Eye (tissue), 1 donor: Measurements from ENCODE around the gene ECT2L.
A peak's percentile ranks its signal among the peaks of the same experiment; 100 is the strongest.

Experiments
- DNase-seq: peaks from one replicate; pipeline ENCODE4 v3.0.0-alpha.2; 2015

The ECT2L gene

DNA sequence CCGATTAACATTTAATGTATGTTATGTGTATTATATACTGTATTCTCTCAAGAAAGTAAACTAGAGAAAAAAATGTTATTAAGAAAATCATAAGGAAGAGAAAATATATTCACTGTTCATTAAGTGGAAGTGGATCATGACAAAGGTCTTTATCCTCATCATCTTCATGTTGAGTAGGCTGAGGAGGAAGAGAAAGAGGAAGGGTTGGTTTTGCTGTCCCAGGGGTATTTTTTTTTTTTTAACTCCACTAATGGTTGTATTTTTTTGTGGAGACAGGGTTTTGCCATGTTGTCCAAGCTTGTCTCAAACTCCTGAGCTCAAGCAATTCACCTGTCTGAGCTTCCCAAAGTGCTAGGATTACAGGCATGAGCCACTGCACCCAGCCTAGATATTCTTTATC lies 11.0 kb downstream of the ECT2L start:
- DNase-seq = no peak

DNA sequence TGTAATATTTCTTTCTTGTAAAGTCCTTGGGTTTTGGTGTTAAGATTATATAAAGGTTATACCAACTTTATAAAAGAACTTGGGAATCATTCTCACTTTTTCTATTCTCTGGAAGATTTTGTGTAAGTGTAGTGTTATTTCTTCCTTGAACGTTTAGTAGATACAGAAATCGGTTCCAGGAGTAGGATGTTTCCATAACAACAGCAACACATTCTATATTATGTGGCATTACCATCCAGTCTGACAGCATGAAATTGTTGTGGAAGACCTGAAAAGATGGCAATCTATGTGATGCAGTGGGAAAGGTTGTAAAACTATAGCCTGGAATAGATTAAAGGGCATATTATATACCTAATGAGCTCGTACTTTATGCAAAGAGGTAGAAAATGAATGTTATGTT lies 13.8 kb downstream of the ECT2L start:
- DNase-seq = no peak

DNA sequence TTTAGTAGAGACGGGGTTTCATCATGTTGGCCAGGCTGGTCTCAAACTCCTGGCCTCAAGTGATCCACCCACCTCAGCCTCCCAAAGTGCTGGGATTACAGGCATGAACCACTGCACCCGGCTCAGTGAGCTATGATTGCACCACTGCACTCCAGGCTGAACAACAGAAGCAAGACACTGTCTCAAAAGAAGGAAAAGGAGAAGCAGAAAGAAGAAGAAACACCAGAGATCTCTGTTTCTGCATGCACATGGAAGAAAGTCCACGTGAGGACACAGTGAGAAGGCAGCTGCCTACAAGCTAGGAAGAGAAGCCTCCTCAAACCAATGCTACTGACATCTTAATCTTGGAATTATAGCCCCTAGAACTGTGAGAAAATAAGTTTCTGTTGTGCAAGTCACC lies 16.0 kb downstream of the ECT2L start:
- DNase-seq = no peak

DNA sequence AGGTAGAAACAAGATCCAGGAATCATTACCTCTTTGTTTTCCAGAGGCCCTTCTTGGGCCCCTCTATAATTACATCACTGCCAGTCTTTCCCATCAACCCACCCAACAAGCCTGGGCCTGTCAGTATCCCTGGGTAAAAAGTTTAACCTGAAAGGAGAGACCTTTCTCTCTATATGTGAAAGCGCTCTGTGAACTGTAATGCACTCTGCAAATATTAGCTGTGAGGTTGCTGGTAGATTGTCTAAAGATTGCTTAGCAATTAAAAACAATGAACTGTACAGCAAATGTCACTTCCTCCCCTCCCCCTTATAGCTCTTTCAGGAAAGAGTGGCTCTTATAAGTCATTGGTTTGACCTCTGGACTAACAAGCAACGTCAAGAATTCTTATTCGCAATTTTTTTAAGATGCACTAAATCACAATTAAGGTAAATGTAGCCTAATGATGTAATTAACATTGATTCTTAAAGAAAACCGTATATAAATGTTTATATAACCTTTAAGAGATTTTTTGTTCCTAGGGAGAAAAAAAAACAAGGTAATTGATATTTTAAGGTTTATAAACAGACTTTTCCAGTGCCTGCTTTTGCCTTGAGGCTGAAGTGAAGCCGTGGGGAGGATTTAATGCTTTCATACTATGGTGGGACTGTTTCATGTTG lies 18.4 kb downstream of the ECT2L start:
- no peak for DNase-seq

DNA sequence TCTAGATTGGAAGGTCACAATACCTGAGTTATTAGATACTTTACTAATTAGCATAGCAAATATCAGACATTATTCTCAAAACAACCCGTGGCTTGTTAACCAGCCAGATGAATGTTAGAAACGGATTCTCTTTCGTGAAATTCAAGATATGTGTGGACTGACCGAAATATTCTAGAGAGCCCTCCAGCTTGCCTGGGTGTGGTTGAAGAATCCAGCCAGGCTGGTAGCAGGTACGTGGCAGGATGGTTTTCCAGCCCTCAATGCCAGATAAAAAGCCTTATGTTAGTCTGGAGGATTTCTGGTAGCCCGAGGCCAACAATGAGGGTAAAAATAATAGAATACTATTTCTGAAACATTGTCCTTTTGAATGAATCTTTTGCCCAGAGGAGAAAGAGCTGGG lies 19.3 kb downstream of the ECT2L start:
- no peak for DNase-seq

DNA sequence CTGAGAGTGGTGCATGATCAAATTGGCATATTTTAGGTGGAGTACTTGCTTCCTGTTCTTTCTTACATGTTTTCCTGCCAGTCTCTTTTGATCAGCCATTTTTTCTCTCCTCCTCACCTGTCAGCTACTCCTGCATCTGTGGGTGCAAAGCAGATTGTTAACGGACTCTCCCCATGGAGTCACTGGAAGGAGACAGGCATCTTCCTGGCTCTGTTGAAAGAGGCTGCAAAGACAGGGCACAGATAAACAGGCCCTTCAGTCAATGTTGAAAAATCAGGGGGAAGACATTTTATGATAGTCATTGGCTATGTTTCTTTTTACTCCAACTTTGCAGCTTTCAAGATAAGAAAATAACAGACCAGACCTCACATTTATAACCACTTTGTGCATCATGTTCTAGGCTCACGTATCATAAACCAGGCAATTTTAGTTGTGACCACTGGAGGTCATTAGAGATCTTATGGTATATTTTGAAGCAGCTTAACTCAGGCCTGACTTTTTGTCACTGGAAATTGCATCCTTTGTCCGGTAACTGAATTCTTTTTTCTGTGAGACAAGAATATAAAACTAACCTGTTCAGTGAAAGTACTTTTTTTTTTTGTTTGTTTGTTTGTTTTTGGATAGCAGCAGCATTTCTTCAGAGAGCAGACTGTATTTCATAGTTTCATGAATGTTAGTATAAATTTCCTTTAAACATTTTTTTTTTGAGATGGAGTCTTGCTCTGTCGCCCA lies 20.1 kb downstream of the ECT2L start:
- peak; percentile 77 for DNase-seq

DNA sequence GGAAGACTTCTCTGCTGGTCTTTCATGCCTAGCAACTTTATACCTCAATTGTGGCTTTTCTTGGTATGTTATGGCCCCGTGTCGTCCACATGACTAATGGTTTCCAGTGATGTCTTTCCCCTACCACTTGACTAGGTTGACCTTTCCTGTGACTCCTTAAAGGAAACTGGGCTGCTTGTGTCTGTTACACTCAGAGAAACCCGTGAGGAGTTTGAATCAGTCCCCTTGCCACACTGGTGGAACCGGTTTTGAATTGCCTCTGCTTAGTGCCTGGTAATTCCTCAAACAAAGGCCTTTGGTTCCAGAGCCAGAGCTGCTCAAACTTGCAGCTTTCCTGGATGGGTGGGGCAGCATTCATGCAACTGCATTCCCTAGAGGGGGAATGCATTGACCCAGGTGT lies 21.9 kb downstream of the ECT2L start:
- DNase-seq = peak; percentile 62

DNA sequence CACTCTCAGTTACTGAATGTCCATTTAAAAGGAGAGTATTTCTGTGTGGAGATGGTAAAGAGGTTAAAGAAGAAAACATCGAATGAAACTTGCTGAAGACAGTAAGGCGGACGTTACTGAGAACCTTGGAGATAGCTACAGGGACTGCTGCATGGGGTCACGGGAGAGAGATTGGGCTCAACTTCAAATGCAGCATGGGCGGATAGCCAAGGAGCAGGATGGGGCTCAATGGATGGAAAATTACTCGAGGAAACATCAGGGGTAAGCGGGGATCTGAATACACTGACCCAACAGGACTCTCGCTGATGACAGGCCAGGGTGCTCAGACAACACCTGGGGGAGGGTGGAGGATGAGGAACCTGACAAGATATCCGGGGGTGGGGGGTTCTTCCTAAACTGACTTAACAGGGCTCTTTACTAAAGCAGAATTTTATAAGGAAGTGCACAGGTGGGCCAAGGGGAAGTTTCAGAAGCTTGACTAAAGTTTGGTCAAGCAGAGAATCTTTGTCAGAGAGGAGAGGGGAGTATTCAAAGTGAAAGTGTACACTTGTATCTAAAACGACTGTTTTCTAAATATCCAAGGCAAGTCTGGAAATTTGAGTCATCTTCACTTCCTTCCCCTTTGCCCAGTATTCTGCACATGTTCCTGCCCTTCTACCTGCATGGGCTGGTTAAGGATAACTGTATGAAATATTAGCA lies 22.8 kb downstream of the ECT2L start:
- no peak for DNase-seq

DNA sequence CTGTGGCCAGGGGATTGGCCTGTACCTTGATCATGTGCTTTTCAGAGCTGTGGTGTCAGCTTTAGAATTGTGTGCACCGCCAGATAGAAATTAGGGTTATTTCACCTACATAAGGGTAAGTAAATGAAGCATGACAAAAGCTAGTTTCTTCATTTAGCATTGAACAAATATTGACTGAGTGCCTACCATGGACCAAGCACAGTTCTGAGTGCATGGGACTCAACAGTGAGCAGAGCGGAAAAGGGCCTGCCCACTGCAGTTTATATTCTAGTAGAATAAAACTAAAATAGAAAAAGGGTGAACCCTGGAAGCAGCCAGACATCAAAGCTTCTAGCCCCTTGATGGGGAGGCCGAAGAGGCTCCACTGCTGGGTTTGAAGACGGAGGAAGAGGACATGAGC lies 25.6 kb downstream of the ECT2L start:
- no peak for DNase-seq

DNA sequence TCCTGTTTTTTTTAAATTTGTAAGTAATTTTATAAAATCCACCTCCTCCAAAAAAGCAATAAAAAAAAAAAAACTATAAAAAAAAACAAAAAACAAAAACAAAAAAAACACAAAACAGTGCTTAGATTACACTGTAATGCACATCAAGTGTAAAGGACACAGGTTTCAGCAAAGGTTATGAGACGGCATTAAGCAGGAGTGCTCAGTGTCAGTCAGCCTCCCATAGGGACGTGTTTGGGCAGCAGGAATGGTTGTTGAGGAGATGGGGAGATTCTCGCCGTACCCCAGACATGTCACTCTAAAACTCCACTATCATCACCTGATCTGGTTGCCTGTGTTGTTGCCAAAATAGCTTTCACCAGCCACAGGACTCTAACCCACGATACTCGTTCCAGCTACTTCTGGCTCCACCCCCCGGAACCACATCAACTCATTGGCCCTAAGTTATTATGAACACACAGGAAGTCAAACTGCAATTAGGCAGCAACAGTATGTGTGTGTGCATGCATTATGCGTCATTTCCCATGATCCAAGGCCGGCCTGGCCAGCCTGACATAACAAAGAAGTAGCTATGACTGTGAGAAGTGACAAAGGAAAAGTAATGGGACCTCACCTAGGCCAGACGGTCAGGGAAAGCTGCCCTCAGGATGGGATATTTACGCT lies 28.7 kb downstream of the ECT2L start:
- no peak for DNase-seq

DNA sequence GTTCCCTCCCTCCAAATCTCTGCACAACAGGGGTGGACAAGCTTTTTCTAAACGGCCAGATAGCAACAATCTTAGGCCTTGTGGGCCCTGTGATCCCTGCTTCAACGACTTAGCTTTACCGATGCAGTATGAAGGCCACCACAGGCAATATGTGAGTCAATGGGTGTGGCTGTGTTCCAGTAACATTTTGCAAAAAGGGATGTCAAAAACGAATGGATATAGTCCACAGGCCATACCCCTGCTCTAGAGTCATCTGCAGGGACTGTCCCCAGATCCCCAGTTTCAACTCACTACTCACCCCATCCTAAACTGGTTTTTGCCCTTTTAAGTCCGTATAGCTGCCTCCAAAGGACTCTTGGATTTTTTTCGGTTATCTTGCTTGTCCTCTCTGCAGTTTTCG lies 34.4 kb downstream of the ECT2L start:
- DNase-seq = no peak

DNA sequence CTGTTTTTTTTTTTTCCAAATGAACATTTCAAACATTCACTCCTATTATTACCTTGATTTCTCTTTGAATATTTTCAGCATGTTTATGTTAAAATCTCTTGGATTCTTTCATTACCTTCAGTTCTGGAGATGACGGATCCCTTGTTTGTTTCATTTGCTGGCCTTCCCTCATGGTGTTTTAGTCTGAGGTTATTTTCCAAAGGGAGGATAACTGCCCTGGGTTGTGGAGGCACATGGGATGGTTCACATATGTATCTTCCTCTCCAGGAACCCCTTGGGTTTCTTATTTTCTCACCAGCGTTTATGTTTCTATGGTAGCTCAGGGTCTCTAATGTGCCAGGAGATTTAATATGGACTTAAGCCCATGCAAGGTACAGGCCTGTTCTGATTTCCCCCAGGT lies 36.3 kb downstream of the ECT2L start:
- no peak for DNase-seq

DNA sequence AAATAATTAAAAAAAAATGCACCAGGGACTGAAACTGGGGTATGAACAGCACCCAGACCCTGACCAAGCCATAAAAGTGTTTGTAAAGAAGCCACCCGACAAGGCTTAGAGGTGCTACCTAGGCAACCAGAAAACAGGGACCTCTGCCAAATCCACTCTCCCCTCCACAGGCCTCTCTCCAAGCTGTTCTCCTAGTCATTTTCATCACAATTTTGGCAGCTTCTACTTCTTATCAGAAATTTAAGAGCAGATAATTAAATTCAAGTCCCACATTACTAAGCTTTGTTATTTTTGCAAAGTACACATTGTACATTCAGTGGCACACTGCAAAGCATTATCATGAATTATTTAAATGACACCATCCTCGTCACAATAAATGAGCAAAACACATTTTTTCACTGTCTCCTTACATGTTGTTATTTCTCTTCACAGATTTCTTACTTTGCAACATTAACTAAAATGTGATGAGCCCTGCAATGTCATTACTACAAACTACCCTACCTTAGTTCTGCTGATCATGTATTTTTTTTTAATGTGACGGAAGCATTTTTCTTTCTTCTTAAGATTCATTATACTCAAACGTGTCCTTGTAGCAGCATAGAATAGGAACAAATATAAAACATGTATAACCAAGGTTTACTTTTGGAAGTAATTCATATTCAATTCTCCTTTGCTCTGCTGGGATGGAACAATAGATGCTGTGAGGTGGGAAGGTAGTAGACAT lies 38.1 kb downstream of the ECT2L start:
- DNase-seq = peak; percentile 73

DNA sequence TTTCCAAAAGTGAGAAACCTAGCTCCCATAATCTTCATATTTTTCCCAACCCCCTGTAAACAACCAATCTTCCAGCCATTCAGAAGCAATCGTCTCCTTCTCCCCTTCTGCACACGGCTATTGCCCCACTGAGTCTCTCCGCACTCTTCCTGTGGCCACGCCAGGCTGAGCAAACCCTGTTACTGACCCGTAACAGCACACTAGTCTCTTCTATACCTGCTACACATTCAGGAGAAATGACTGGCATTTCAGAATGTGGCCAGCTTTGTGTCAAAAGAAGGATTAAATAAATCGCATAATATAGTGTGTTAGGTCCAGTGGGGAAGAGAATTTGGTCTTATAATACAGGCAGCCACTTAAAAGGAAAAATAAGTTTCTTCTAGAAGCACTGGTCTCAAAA lies 41.4 kb downstream of the ECT2L start:
- no peak for DNase-seq

DNA sequence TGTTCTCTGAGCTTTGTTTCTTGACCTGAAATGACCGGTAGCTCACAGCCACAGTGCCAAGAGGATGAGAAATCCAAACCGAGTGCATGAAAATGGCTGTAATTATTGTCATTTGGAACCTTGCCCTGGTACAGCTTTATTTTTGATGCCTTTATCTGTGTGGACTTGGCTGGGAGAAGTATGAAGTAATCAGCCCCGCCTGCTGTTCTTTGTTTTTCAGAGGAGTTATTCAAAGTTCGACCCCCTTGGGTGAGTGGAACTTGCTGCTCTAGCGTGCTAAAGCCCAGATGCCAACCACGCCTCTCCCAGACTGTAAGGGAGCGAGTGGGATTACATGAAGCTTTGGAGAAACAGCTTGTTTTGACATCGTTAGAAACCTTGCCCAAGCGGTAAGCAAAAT lies 48.3 kb downstream of the ECT2L start:
- DNase-seq = peak; percentile 39

DNA sequence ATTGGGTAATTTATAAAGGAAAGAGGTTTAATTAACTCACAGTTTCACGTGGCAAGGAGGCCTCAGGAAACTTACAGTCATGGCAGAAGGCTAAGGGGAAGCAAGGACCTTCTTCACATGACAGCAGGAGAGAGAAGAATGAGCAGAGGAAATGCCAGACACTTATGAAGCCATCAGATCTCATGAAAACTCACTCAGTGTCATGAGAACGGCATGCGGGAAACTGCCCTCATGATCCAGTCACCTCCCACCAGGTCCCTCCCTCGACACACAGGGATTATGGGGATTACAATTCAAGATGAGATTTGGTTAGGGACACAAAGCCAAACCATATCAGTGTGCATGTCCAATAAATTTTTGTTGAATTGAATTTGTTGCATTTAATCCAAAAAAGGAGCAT lies 52.0 kb downstream of the ECT2L start:
- DNase-seq = no peak

DNA sequence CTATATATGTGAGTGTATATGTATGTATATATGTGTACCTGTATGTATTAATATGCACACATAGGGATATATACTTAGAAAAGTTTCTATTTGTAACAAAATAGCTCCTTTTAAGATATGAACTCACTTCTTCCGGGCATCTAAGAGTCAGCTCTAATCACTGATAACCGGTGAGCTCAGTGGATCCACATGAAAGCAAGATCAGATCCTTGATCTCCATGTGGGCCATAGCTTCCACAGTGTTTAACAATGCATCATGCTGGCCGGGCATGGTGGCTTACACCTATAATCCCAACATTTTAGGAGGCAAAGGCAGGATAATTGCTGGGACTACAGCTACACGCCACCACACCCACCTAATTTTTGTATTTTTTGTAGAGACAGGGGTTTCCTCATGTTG lies 52.6 kb downstream of the ECT2L start:
- no peak for DNase-seq

DNA sequence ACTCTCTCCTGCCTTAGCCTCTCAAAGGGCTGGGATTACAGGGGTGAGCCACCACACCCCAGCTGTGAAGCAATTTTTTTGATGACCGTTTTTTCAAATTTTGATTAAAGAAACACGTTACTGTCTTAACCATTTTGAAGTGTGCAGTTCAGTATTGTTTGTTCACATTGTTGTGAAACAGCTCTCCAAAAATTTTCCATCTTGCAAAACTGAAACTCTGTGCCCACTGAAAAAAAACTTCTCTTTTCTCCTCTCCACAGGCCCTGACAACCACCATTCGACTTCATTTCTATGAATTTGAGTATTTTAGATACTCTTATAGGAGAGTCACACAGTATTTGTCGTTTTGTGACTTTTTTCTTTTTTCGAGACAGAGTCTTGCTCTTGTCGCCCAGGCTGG lies 53.9 kb downstream of the ECT2L start:
- DNase-seq = no peak

DNA sequence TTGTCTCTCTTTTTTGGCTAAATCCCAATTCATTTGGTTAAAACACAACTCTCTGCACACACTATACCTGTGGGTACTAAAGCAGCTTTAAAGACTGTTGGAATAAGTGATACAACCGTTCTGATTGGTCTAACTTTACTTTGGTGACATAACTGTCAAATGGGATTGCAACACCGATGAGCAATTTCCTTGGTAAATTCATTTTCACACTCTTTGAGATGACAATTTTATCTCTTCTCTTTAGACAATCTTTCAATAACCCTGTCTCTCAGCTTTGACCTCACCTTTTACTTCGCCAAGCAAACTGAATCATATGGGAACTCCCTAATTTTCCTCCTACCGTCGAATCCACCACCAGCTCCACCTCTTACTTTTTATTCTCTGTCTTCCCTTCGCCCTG lies 60.8 kb downstream of the ECT2L start:
- DNase-seq = no peak

DNA sequence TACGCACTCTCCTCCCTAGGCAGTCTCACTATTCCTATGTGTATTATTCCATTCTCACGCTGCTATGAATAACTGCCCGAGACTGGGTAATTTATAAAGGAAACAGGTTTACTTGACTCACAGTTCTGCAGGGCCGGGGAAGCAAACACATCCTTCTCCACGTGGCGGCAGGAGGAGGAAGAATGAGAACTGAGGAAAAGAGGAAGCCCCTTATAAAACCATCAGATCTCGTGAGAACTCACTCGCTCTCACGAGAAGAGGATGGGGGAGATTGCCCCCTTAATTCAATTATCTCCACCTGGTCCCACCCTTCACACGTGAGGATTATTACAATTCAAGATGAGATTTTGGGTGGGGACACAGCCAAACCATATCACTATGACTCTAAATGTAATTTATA lies 61.9 kb downstream of the ECT2L start:
- DNase-seq = no peak

DNA sequence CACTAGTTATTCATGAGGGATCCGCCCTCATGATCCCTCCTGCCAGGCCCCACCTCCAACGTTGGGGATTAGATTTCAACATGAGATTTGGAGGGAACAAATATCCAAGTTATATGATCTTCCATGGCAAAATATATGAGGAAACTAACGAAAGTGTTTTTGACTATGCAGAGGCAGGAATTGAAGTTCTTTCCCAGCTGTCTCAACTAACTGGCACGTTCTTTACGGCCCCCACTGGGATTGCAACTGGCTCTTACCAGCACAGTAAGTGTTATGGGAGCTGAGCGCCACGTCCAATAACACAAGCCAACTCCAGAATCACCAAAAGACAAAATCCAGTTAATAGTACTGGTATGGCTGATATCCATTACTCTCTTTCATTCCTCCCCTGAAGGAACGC lies 66.6 kb downstream of the ECT2L start:
- no peak for DNase-seq

DNA sequence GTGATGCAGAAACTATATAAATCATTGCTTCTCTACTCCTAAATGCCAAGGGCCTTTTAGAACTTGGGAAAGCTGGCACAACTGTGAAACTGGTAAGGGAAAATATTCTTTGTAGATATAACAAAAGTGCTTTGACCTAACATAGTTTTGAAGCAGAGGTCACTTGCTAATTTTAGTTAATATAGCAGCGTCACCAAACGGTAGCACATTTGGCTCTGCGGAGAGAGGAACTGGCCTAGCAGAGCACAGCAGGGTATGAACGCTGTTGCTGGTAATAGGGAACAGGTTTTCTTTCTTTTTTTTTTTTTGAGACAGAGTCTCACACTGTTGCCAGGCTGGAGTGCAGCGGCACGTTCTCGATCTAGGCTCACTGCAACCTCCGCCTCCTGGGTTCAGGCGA lies 67.4 kb downstream of the ECT2L start:
- DNase-seq = peak; percentile 38

DNA sequence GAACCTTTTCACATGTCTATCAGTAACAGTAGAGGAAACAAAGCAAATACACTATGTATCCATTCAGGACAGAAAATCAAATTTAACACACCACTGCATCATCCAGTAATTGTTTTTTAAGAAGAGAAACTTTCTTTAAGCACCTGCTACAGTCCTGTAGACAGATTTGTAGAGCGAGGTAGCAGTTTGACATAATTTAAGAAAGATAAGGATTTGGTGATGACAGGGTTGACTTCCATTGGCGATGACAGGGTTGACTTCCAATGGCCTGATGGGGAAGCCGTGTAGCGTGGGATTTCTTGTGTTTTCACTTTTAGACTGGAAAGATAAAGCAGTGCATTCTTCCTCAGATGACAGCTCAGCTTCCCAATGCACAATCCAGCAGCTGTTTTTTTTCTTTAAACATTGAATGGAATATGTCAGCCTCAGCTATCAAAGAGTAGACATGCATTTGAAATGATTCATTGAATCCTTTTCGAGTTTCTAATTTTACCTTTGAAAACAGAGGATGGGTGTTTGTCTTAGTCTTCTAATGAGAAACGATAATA lies 68.5 kb downstream of the ECT2L start:
- no peak for DNase-seq
